Effector CD4-positive, alpha-beta T cell (primary cell): Measurements from ENCODE around the gene HUS1B.
"Not testable (repeated sequence)": the region's sequence is repeated elsewhere in the genome, so short reads cannot be mapped to it uniquely, and the experiment has no call there.

Experiments
- DNase-seq: peaks from one replicate; pipeline ENCODE4 v3.0.0-alpha.2; 2020

HUS1B gene

GRCh38 chr6:678520-678919, 21.6 kb upstream of the HUS1B start:
- DNase-seq = no peak

GRCh38 chr6:677919-678318, 21.0 kb upstream of the HUS1B start:
- no peak for DNase-seq

- no peak for DNase-seq
These were observed 18.1 kb upstream of the HUS1B start for GRCh38 chr6:674956-675355.

- no peak for DNase-seq
These were observed 17.5 kb upstream of the HUS1B start for GRCh38 chr6:674406-674805.

- no peak for DNase-seq
These were observed 10.5 kb upstream of the HUS1B start for GRCh38 chr6:667253-667927.

GRCh38 chr6:665403-666267, 8.7 kb upstream of the HUS1B start:
- DNase-seq = no peak

GRCh38 chr6:663788-664187, 6.9 kb upstream of the HUS1B start:
- DNase-seq = not testable (repeated sequence)

GRCh38 chr6:659716-660581, 3.0 kb upstream of the HUS1B start:
- no peak for DNase-seq

- no peak for DNase-seq
These were observed 1.3 kb upstream of the HUS1B start for GRCh38 chr6:658244-658643.

- DNase-seq = no peak
These were observed 843 bp upstream of the HUS1B start for GRCh38 chr6:657743-658142.

- DNase-seq = no peak
These were observed 2.8 kb downstream of the HUS1B start for GRCh38 chr6:654136-654535.

GRCh38 chr6:652865-653264, 4.0 kb downstream of the HUS1B start:
- no peak for DNase-seq

GRCh38 chr6:650098-650497, 6.8 kb downstream of the HUS1B start:
- no peak for DNase-seq

GRCh38 chr6:642805-643204, 14.1 kb downstream of the HUS1B start:
- no peak for DNase-seq

GRCh38 chr6:641225-641985, 15.5 kb downstream of the HUS1B start:
- no peak for DNase-seq

- no peak for DNase-seq
These were observed 20.4 kb downstream of the HUS1B start for GRCh38 chr6:636488-636887.

- DNase-seq = no peak
These were observed 21.7 kb downstream of the HUS1B start for GRCh38 chr6:635233-635632.

GRCh38 chr6:633611-634010, 23.3 kb downstream of the HUS1B start:
- no peak for DNase-seq

GRCh38 chr6:628766-629165, 28.1 kb downstream of the HUS1B start:
- DNase-seq = no peak

GRCh38 chr6:626236-626635, 30.7 kb downstream of the HUS1B start:
- no peak for DNase-seq

GRCh38 chr6:624979-625378, 31.9 kb downstream of the HUS1B start:
- DNase-seq = no peak

- no peak for DNase-seq
These were observed 34.4 kb downstream of the HUS1B start for GRCh38 chr6:622462-622861.

GRCh38 chr6:621931-622330, 35.0 kb downstream of the HUS1B start:
- DNase-seq = no peak
